SK-N-SH (cell line): ENCODE results near the gene ZNF474.

ENCODE experiments used
- JUND ChIP-seq: IDR thresholded peaks from 2 replicates; pipeline ENCODE4 v1.4.0; 2012
- POLR2AphosphoS5 ChIP-seq: IDR thresholded peaks from 2 replicates; pipeline ENCODE4 v1.6.1; 2012; ENCODE audit warnings: low read depth, low read length
- RAD21 ChIP-seq: IDR thresholded peaks from 2 replicates; pipeline ENCODE4 v1.6.1; 2012; ENCODE audit warnings: mild to moderate bottlenecking, low read length
- RCOR1 ChIP-seq: fragments of 150-350 bp; IDR thresholded peaks from 2 replicates; pipeline ENCODE4 v1.6.1; 2017; ENCODE audit warnings: antibody characterized with exemption, low read length
- REST ChIP-seq: IDR thresholded peaks from 2 replicates; pipeline ENCODE4 v1.6.1; 2012; ENCODE audit warnings: mild to moderate bottlenecking, low read depth, low read length, moderate library complexity
- RXRA ChIP-seq: IDR thresholded peaks from 2 replicates; pipeline ENCODE4 v1.4.0; 2012; ENCODE audit warnings: low read depth, mild to moderate bottlenecking, borderline replicate concordance
- TF ChIP-seq, protein P1 (sequence below): fragments of 200-600 bp; sonication (generic); IDR thresholded peaks from 2 replicates; pipeline ENCODE4 v1.6.1; 2017; ENCODE audit warnings: antibody characterized with exemption, mild to moderate bottlenecking, moderate library complexity

- TF ChIP-seq REST = no peak
- no peak for TF ChIP-seq RAD21
- TF ChIP-seq, protein P1, sequence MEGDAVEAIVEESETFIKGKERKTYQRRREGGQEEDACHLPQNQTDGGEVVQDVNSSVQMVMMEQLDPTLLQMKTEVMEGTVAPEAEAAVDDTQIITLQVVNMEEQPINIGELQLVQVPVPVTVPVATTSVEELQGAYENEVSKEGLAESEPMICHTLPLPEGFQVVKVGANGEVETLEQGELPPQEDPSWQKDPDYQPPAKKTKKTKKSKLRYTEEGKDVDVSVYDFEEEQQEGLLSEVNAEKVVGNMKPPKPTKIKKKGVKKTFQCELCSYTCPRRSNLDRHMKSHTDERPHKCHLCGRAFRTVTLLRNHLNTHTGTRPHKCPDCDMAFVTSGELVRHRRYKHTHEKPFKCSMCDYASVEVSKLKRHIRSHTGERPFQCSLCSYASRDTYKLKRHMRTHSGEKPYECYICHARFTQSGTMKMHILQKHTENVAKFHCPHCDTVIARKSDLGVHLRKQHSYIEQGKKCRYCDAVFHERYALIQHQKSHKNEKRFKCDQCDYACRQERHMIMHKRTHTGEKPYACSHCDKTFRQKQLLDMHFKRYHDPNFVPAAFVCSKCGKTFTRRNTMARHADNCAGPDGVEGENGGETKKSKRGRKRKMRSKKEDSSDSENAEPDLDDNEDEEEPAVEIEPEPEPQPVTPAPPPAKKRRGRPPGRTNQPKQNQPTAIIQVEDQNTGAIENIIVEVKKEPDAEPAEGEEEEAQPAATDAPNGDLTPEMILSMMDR = no peak
- TF ChIP-seq POLR2AphosphoS5 = no peak
- TF ChIP-seq RCOR1 = no peak
- TF ChIP-seq RXRA = no peak
- no peak for TF ChIP-seq JUND
Observed at GRCh38 chr5:122102825-122103224, 26.5 kb upstream of the ZNF474 start.
